ENCODE data around the gene SYT1.

The SYT1 gene

DNA sequence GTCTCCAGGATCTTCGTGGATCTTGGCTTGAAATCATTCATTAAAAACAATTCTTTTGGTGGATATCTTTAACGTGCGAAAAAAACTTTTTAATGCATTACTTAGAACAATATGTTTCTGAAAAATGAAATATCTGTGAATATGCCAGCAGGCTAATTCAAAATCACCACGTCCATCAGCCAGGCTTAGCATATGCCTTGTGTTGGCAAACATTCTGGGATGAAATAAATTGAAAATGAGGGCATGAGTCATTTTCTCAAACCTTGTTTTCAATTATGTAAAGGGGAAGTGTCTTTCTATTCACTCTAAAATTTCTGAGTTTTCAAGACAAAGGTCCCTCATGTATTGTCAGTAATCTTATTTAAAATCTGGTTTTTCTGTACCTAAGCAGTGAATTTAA is 432.3 kb downstream of the SYT1 start:
- H3K27me3 ChIP-seq (ENCODE audit: insufficient read depth, poor library complexity, severe bottlenecking): no peaks in the 10 kb centered on the region
- no peak overlapping the region for H3K27ac ChIP-seq (replicated peaks)
- TF ChIP-seq CTCF (IDR thresholded peaks at IDR 0.05; ENCODE audit: insufficient read depth, low read length): no peak
- no peak for TF ChIP-seq POLR2AphosphoS5 (IDR thresholded peaks at IDR 0.05; ENCODE audit: low read depth)
- no peak for TF ChIP-seq REST (IDR thresholded peaks at IDR 0.05; ENCODE audit: insufficient replicate concordance, low read depth)
- TF ChIP-seq GABPA (IDR thresholded peaks at IDR 0.05; ENCODE audit: low read depth): no peak
- TF ChIP-seq SPI1 (IDR thresholded peaks at IDR 0.05; ENCODE audit: borderline replicate concordance, low read depth): no peak

DNA sequence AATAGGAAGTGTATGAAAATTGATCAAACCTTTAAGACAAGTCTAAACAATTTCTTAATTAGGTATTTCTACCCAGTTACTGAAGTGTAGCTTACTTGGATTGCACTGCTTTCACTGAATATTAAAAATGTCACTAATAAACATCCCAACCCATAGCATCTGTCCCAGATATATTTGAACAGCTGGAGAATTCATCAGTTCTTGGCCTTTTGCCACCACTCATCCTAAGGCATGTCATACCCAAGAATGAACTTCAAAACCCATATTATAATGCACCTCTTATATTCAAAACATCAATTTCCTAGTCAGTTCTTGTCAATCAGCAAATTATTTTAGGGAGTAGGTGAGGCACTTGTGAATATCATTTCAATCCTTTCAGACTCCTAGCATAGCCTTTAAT is 433.9 kb downstream of the SYT1 start:
- no peak for DNase-seq (ENCODE audit: low read depth in 1 of 2, low spot score in 1 of 2)
- no peaks in the 10 kb centered on the region for H3K27me3 ChIP-seq (ENCODE audit: insufficient read depth, poor library complexity, severe bottlenecking)
- TF ChIP-seq REST (IDR thresholded peaks at IDR 0.05; ENCODE audit: insufficient replicate concordance, low read depth): no peak
- TF ChIP-seq CTCF (IDR thresholded peaks at IDR 0.05; ENCODE audit: insufficient read depth, low read length): no peak
- no peak for TF ChIP-seq SPI1 (IDR thresholded peaks at IDR 0.05; ENCODE audit: borderline replicate concordance, low read depth)
- TF ChIP-seq GABPA (IDR thresholded peaks at IDR 0.05; ENCODE audit: low read depth): no peak
- no peak for TF ChIP-seq POLR2AphosphoS5 (IDR thresholded peaks at IDR 0.05; ENCODE audit: low read depth)
- H3K4me3 ChIP-seq (replicated peaks; ENCODE audit: insufficient read depth, low read length): no peak overlapping the region
- no peak overlapping the region for H3K27ac ChIP-seq (replicated peaks)

More for the DNA sequence above, 432.3 kb downstream of the SYT1 start:
- DNase-seq (ENCODE audit: low read depth in 1 of 2, low spot score in 1 of 2): no peak
- H3K4me3 ChIP-seq (replicated peaks; ENCODE audit: insufficient read depth, low read length): no peak overlapping the region

DNA sequence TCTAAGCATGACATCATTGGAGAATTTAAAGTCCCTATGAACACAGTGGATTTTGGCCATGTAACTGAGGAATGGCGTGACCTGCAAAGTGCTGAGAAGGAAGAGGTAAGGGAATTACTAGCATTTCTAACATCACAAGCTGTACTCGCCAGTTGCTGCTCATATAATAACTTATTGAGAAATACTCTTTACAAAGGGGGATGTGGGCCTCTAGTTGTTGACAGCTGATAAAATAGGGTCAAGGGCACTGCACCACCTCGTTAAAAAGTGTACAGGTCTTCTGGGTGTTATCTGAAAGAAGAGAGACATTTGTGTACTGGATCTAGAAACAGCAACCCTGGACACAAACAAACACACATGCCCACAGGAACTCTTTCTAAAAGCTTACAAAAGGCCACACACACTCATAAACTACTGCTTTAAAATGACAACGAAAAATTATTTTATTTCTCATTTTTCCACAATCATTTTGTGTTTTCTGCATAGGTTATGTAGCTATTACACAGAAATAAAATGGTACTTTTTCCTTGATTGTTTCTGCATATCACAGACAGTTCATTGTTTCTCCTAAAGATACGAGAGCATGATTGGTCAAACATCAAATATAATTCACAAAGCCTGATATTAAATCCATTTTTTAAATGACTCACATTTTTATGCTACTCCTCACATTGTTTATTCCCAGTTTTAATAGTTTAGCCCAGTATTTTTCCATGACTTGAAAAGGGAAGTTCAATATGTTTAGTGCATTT is 435.0 kb downstream of the SYT1 start:
- H3K4me3 ChIP-seq (replicated peaks; ENCODE audit: insufficient read depth, low read length): no peak overlapping the region
- no peaks in the 10 kb centered on the region for H3K27me3 ChIP-seq (ENCODE audit: insufficient read depth, poor library complexity, severe bottlenecking)
- DNase-seq (ENCODE audit: low read depth in 1 of 2, low spot score in 1 of 2): no peak
- no peak for TF ChIP-seq CTCF (IDR thresholded peaks at IDR 0.05; ENCODE audit: insufficient read depth, low read length)
- TF ChIP-seq GABPA (IDR thresholded peaks at IDR 0.05; ENCODE audit: low read depth): no peak
- no peak overlapping the region for H3K27ac ChIP-seq (replicated peaks)

- no peak overlapping the region for H3K27ac ChIP-seq (replicated peaks)
- no peak overlapping the region for H3K4me3 ChIP-seq (replicated peaks; ENCODE audit: insufficient read depth, low read length)
- TF ChIP-seq REST (IDR thresholded peaks at IDR 0.05; ENCODE audit: insufficient replicate concordance, low read depth): no peak
- no peak for TF ChIP-seq GABPA (IDR thresholded peaks at IDR 0.05; ENCODE audit: low read depth)
- no peak for TF ChIP-seq POLR2AphosphoS5 (IDR thresholded peaks at IDR 0.05; ENCODE audit: low read depth)
- TF ChIP-seq CTCF (IDR thresholded peaks at IDR 0.05; ENCODE audit: insufficient read depth, low read length): no peak
- TF ChIP-seq SPI1 (IDR thresholded peaks at IDR 0.05; ENCODE audit: borderline replicate concordance, low read depth): no peak
- no peaks in the 10 kb centered on the region for H3K27me3 ChIP-seq (ENCODE audit: insufficient read depth, poor library complexity, severe bottlenecking)
- DNase-seq (ENCODE audit: low read depth in 1 of 2, low spot score in 1 of 2): no peak
These were observed 435.6 kb downstream of the SYT1 start for GRCh38 chr12:79300199-79300568.
